22Rv1 (cell line): ENCODE results near the gene NMNAT2.

ENCODE experiments used
- CTCF ChIP-seq: fragments of 450-650 bp; IDR thresholded peaks from 2 replicates; pipeline ENCODE4 v1.5.1; 2017; ENCODE audit warnings: mild to moderate bottlenecking
- ZFX ChIP-seq: fragments of 450-650 bp; IDR thresholded peaks from 2 replicates; pipeline ENCODE4 v1.6.1; 2017; ENCODE audit warnings: antibody characterized with exemption, borderline replicate concordance

- TF ChIP-seq CTCF (no peak), ZFX (no peak)
These were observed 42.4 kb upstream of the NMNAT2 start for GRCh38 chr1:183460596-183460995.
